Stimulated activated naive B cell treated with anti-CD40 and anti-IgM and Interleukin-4, amounts not matched to agents 10 μg/mL and 1 μg/mL and 100 μg/mL, for 72 hours (primary cell): ENCODE data around the gene DYNLT1.
"Not testable (repeated sequence)": the region's sequence is repeated elsewhere in the genome, so short reads cannot be mapped to it uniquely, and the experiment has no call there.

Experiments
- ATAC-seq, 2 donors: fragments of 150-1000 bp; cut with Tn5 transposase; replicated peaks; 2 replicates each; pipeline ENCODE4 v1.10.0; 2021; ENCODE audit warnings: moderate library complexity in 1 of 2
- DNase-seq: peaks from one replicate; pipeline ENCODE4 v3.0.0; 2021
- H3K27ac Mint-ChIP-seq: one replicate; pipeline ENCODE4 v1.8.0; 2022; ENCODE audit warnings: mild to moderate bottlenecking, mixed read lengths
- H3K27me3 Mint-ChIP-seq, 2 donors: one replicate each; pipeline ENCODE4 v1.8.0; 2022; ENCODE audit warnings: mixed read lengths in 2 of 2
- H3K36me3 Mint-ChIP-seq, 2 donors: one replicate each; pipeline ENCODE4 v1.8.0; 2022; ENCODE audit warnings: mixed read lengths in 2 of 2, mild to moderate bottlenecking in 1 of 2
- H3K4me1 Mint-ChIP-seq, 2 donors: one replicate each; pipeline ENCODE4 v1.8.0; 2022; ENCODE audit warnings: mixed read lengths in 2 of 2, mild to moderate bottlenecking in 1 of 2
- H3K4me3 Mint-ChIP-seq, 2 donors: one replicate each; pipeline ENCODE4 v1.8.0; 2022; ENCODE audit warnings: mild to moderate bottlenecking in 2 of 2, mixed read lengths in 2 of 2, moderate library complexity in 1 of 2
- H3K9me3 Mint-ChIP-seq, 2 donors: one replicate each; pipeline ENCODE4 v1.8.0; 2022; ENCODE audit warnings: mixed read lengths in 2 of 2, mild to moderate bottlenecking in 1 of 2

Gene DYNLT1

DNA sequence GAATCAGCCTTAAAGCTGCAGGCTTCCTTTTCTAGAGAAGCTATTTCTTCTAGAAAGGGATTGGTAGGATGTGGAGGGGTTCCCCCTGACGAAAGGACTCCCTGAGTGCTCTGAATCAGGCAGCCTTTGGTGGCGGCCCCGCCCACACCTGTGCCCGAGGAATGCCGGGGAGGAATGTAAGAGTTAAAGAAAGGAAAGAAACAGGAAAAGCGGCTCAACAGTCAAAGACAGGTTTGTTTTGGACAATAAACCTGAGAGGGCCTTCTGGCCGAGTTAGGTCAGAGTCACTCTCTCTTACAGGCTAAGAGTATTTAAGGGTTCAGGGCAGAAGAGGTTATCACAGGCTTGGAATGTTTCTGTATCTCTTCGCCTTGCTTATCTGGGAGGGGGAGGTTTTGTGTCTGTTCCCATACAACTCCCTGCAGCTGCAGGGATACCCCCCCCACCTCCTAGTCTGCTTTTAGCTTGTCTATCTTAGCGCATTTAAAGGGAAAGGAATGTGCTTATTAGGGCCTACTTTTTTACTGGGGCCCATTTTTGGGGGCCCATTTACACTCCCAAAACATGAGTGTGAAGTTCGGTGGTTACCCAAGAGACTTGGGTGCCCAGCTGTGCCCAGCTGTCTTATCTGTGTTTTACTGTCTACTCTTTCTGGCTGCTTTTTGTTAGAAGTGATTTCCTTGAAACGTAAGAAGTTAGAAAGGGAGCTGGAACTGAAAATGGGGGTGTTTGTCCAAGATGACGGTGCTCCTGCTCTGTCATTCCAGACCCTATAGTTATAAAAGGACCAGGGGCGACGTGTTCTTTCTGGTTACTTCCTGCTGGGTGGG is 32.8 kb downstream of the DYNLT1 start:
- Mint-ChIP-seq H3K9me3 (no peaks in the 10 kb centered on the region), H3K27ac (no peak overlapping the region), H3K4me3 (no peak overlapping the region), H3K27me3 (no peaks in the 10 kb centered on the region), H3K36me3 (peaks cover 49 to 60% of the 10 kb centered on the region in 2 donors), H3K4me1 (no peaks in the 10 kb centered on the region)
- ATAC-seq = no peak
- DNase-seq = no peak

GRCh38 chr6:158611039-158611438 is 33.5 kb downstream of the DYNLT1 start:
- no peaks in the 10 kb centered on the region for H3K27me3 Mint-ChIP-seq
- no peaks in the 10 kb centered on the region for H3K9me3 Mint-ChIP-seq
- H3K4me3 Mint-ChIP-seq = no peak overlapping the region
- H3K36me3 Mint-ChIP-seq = peaks cover 45 to 56% of the 10 kb centered on the region in 2 donors
- DNase-seq (no peak), ATAC-seq (no peak)
- H3K27ac Mint-ChIP-seq = no peak overlapping the region
- H3K4me1 Mint-ChIP-seq = no peaks in the 10 kb centered on the region

DNA sequence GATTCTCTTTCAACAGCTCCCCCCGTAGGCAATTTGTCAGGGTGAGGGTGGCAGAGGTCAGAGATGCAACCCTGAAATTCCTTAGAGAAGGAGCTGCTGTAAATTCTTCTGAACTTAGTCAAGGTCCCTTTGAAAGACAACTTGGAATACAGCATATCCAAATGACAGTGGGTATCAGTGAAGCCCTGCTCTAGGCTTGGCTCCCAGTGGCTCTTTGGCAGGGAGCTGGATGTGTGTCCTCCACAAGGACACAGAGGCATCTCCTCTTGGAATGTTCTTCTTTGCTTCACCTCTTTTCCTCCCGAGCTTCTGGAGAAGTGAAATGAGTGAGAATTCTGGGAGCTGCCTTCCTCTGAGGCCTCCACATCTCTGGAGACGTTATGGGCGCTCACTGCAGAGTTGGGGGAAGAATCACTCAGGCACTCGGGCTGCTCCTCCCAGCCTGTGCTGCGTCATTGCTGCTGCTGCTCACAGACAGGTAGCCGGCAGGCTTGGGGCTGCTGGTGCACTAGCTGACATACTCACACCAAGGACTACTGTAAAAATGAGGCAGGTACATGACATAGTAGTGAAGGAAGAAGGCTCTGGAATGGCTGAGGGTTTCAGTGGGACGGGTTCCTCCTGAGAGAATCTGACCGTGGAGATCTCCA is 34.1 kb downstream of the DYNLT1 start:
- Mint-ChIP-seq H3K4me1 (no peaks in the 10 kb centered on the region), H3K36me3 (peaks cover 45 to 57% of the 10 kb centered on the region in 2 donors), H3K27me3 (no peaks in the 10 kb centered on the region), H3K27ac (peak overlapping the region; percentile 42), H3K4me3 (no peak overlapping the region), H3K9me3 (no peaks in the 10 kb centered on the region)
- no peak for ATAC-seq
- no peak for DNase-seq

DNA sequence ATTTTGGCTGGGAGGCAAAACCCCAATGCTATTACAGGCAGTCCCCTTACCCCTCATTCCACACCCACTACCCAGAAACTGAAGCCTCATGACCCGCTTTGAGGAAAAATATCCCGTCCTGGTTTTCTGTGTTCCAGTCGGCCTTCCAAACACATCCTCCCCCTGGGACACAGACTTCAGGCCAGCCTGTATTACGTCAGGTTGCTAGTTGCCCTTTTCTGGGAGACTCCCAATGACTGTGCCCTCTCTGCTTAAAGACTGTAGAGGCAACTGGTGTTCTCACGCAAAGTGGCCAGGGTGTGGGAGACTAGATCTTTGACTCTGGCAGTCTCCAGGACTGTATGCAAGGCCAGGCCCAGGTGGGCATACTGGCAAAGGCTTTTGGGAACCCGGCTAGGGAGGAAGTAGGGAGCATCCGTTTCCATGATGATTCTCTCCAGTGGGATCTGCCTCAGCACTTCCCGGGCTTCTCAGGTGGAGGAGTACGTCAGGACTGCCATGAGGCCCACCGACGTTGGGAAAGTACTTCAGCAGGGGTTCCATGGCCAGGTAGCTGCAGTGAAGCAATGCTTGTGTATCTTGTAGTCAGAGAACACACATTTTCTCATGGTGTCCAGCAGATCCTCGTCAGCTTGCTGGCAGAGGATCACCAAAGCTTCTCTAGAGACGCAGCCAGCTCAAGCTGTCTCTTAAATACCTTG is 34.9 kb downstream of the DYNLT1 start:
- Mint-ChIP-seq H3K27me3 (no peaks in the 10 kb centered on the region), H3K9me3 (no peaks in the 10 kb centered on the region), H3K4me1 (peaks cover 0 to 2% of the 10 kb centered on the region in 2 donors), H3K27ac (no peak overlapping the region), H3K4me3 (no peak overlapping the region), H3K36me3 (peaks cover 41 to 55% of the 10 kb centered on the region in 2 donors)
- no peak for DNase-seq
- ATAC-seq = no peak

GRCh38 chr6:158608221-158608620 is 36.3 kb downstream of the DYNLT1 start:
- no peaks in the 10 kb centered on the region for H3K27me3 Mint-ChIP-seq
- H3K4me3 Mint-ChIP-seq = no peak overlapping the region
- H3K27ac Mint-ChIP-seq = no peak overlapping the region
- ATAC-seq = no peak
- H3K4me1 Mint-ChIP-seq = peaks cover 0 to 2% of the 10 kb centered on the region in 2 donors
- no peak for DNase-seq
- peaks cover 50 to 64% of the 10 kb centered on the region in 2 donors for H3K36me3 Mint-ChIP-seq
- no peaks in the 10 kb centered on the region for H3K9me3 Mint-ChIP-seq

- H3K9me3 Mint-ChIP-seq = no peaks in the 10 kb centered on the region
- no peak for ATAC-seq
- DNase-seq = no peak
- H3K27me3 Mint-ChIP-seq = no peaks in the 10 kb centered on the region
- no peak overlapping the region for H3K27ac Mint-ChIP-seq
- no peak overlapping the region for H3K4me3 Mint-ChIP-seq
- H3K4me1 Mint-ChIP-seq = peaks cover 0 to 2% of the 10 kb centered on the region in 2 donors
- H3K36me3 Mint-ChIP-seq = peaks cover 56 to 69% of the 10 kb centered on the region in 2 donors
These were observed 37.0 kb downstream of the DYNLT1 start for GRCh38 chr6:158607411-158608170.

DNA sequence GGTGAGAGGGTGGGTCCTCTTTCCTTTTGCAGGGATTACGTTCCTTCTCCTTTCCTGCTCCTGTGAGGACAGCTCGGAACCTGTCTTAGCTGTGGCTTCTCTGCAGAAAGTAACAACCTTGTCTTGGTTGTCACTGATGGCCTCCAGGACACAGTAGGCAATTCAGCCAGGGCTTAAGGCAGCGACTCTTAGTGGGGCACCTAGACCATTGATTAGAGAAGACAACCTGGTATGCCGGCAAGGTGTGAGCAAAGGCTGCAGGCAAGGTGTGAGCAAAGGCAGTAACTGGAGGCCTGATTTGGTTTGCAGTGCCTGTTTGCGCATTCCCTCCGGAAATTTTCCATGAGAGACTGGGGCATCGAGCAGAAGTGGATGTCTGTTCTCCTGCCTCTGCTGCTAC is 37.6 kb downstream of the DYNLT1 start:
- no peak overlapping the region for H3K4me3 Mint-ChIP-seq
- peaks cover 0 to 2% of the 10 kb centered on the region in 2 donors for H3K4me1 Mint-ChIP-seq
- H3K27me3 Mint-ChIP-seq = no peaks in the 10 kb centered on the region
- no peak overlapping the region for H3K27ac Mint-ChIP-seq
- no peak for DNase-seq
- ATAC-seq = no peak
- no peaks in the 10 kb centered on the region for H3K9me3 Mint-ChIP-seq
- H3K36me3 Mint-ChIP-seq = peaks cover 60 to 69% of the 10 kb centered on the region in 2 donors

DNA sequence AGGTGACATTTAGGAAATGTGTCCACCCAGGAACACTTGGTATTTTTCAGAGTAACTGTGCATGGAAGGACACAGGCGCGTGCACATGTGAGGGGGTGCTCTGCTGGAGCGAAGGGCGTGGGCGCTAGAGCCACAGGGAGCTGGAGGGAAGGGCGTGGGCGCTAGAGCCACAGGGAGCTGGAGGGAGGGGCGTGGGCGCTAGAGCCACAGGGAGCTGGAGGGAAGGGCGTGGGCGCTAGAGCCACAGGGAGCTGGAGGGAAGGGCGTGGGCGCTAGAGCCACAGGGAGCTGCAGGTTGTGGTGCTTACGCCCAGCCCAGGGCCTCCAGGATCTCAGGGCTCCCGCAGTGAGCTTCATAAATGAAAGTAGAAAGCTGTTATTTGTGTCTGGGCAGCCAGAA is 38.5 kb downstream of the DYNLT1 start:
- not testable (repeated sequence) for H3K4me3 Mint-ChIP-seq, ATAC-seq, DNase-seq, H3K27me3 Mint-ChIP-seq, H3K4me1 Mint-ChIP-seq, H3K9me3 Mint-ChIP-seq, H3K27ac Mint-ChIP-seq
- H3K36me3 Mint-ChIP-seq = peaks cover 58 to 65% of the 10 kb centered on the region in 2 donors

DNA sequence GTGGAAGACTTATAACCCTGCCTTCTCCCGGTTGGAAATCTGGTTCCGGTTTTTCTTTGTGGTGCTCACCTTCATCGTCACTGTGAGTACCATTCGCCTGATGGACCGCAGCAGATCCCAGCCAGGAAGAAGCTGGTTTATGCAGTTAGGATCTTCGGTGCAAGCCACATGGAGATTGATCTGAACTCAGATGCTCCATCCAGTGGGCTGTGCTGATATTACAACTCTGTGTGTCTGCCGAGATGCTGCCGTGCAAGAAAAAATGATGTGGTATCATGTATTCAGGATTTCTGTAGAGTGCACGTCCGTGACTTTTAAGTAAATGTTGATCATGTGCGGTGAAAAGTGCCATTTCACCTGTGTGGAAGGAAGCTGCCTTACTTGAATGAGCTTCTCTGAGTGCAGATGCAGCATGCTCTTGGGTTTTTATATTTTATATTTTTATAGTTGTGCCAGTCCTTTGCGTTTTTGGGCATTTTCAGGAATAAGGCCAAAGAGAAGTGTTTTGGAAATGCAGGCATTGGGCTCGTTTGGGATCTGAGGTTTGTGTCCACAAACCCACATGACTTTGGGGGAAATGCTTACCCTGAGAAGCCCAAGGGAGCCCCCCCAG is 39.2 kb downstream of the DYNLT1 start:
- no peak overlapping the region for H3K27ac Mint-ChIP-seq
- peaks cover 55 to 59% of the 10 kb centered on the region in 2 donors for H3K36me3 Mint-ChIP-seq
- ATAC-seq = peak; percentile 50 to 65
- no peak overlapping the region for H3K4me3 Mint-ChIP-seq
- no peaks in the 10 kb centered on the region for H3K27me3 Mint-ChIP-seq
- peak; percentile 37 for DNase-seq
- H3K4me1 Mint-ChIP-seq = peaks cover 0 to 2% of the 10 kb centered on the region in 2 donors
- no peaks in the 10 kb centered on the region for H3K9me3 Mint-ChIP-seq

GRCh38 chr6:158604048-158604406 is 40.5 kb downstream of the DYNLT1 start:
- Mint-ChIP-seq H3K27me3 (no peaks in the 10 kb centered on the region), H3K27ac (no peak overlapping the region), H3K4me3 (no peak overlapping the region), H3K9me3 (no peaks in the 10 kb centered on the region), H3K4me1 (peaks cover 0 to 2% of the 10 kb centered on the region in 2 donors), H3K36me3 (peaks cover 54% of the 10 kb centered on the region in 2 donors)
- DNase-seq = no peak
- no peak for ATAC-seq

DNA sequence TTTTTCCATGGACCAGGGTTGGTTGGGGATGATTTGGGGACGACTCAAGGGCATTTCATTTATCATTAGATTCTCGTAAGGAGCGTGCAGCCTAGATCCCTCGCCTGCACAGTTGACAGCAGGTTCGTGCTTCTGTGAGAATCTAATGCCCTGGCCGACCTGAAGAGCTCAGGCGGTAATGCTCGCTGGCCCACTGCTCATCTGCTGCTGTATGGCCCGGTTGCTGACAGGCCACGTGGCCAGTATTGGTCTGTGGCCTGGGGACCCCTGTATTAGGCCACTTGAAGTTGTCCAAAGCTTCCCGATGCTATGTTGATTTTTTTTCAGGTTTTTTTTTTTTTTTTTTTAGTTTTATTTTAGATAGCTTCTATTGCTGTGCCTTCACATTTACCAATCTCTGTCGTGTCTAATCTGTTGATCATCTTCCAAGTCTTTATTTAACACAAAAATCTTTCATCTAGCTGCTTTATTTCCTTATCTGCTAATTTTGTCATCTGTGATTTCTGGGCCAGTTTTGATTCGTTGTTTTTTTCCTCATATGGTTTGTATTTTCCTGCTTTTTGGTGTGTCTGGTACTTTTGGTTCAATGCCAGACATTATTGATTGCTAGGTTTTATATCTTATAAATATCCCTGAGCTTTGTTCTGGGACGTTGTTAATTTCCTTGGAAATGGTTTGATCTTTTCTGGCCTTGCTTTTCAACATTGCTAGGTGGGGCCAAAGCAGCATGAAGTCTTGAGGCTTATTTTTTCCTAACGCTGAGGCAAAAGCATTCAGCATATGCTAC is 41.1 kb downstream of the DYNLT1 start:
- ATAC-seq = no peak
- Mint-ChIP-seq H3K4me3 (no peak overlapping the region), H3K4me1 (peaks cover 0 to 2% of the 10 kb centered on the region in 2 donors), H3K36me3 (peaks cover 51 to 54% of the 10 kb centered on the region in 2 donors), H3K9me3 (no peaks in the 10 kb centered on the region), H3K27me3 (no peaks in the 10 kb centered on the region), H3K27ac (no peak overlapping the region)
- DNase-seq = no peak

DNA sequence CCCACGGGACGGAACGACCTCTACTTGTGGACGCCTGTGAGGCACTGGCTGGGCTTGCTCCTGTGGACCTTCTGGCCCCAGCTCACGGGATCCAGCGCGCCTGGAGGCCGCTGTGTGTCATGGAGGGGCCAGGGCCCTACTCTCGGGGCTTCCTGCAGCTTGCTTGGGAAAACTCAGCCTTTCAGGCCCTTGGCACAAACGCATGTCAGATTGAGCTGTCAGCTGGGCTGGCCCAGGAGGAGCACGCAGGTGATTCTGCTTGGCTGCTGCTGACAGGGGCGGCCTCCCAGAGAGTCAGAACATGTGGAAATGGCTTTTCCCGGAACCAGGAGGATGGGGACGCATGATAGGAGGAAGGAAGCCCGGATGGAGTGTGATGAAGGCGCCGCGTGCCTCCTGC is 44.9 kb downstream of the DYNLT1 start:
- Mint-ChIP-seq H3K4me3 (no peak overlapping the region), H3K27ac (no peak overlapping the region), H3K27me3 (no peaks in the 10 kb centered on the region), H3K9me3 (no peaks in the 10 kb centered on the region), H3K36me3 (peaks cover 55 to 63% of the 10 kb centered on the region in 2 donors), H3K4me1 (peaks cover 14 to 18% of the 10 kb centered on the region in 2 donors)
- DNase-seq (no peak), ATAC-seq (no peak)

DNA sequence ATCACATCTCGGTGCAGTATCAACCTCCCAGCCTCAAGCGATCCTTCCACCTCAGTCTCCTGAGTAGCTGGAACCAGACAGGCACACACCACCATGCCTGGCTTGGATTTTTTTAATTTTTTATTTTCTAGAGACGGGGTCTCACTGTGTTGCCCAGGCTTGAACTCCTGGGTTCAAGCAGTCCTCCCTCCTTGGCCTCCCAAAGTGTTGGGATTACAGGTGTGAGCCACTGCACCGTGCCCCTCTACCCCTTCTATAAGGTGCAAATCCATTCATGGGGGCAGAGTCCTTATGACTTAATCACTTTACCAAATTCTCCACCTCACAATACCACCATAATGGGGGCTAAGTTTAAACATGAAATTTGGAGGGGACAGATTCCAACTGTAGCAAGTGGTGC is 47.0 kb downstream of the DYNLT1 start:
- Mint-ChIP-seq H3K27ac (no peak overlapping the region), H3K36me3 (peaks cover 43 to 53% of the 10 kb centered on the region in 2 donors), H3K4me3 (no peak overlapping the region), H3K4me1 (peaks cover 14 to 22% of the 10 kb centered on the region in 2 donors), H3K9me3 (no peaks in the 10 kb centered on the region), H3K27me3 (no peaks in the 10 kb centered on the region)
- DNase-seq (no peak), ATAC-seq (no peak)
